ENCODE measurements around the gene RPTOR.
A peak's percentile ranks its signal among the peaks of the same experiment; 100 is the strongest.

Gene RPTOR

GRCh38 chr17:80922580-80923160 lies 378.0 kb downstream of the RPTOR start:
- Mint-ChIP-seq H3K9me3 (no peaks in the 10 kb centered on the region), H3K36me3 (peaks cover 54 to 68% of the 10 kb centered on the region in 2 donors), H3K27me3 (no peaks in the 10 kb centered on the region), H3K4me1 (peaks cover 11 to 23% of the 10 kb centered on the region in 2 donors), H3K4me3 (no peak overlapping the region), H3K27ac (no peak overlapping the region)
- DNase-seq: no peak
- no peak for ATAC-seq (replicated peaks)

- Mint-ChIP-seq H3K27ac (no peak overlapping the region), H3K4me3 (no peak overlapping the region), H3K36me3 (peaks cover 57 to 71% of the 10 kb centered on the region in 2 donors), H3K27me3 (no peaks in the 10 kb centered on the region), H3K9me3 (no peaks in the 10 kb centered on the region), H3K4me1 (peaks cover 12 to 21% of the 10 kb centered on the region in 2 donors)
- ATAC-seq (replicated peaks) (no peak), DNase-seq (no peak)
These were observed 378.8 kb downstream of the RPTOR start for GRCh38 chr17:80923211-80924110.

- no peak for ATAC-seq (replicated peaks)
- Mint-ChIP-seq H3K4me3 (peak overlapping the region in 1 of 2 donors; percentile 21), H3K27me3 (no peaks in the 10 kb centered on the region), H3K9me3 (no peaks in the 10 kb centered on the region), H3K27ac (peak overlapping the region; percentile 20), H3K36me3 (peaks cover 58 to 70% of the 10 kb centered on the region in 2 donors), H3K4me1 (peaks cover 14 to 21% of the 10 kb centered on the region in 2 donors)
- DNase-seq: no peak
These were observed 379.6 kb downstream of the RPTOR start for GRCh38 chr17:80924111-80924806.

GRCh38 chr17:80924807-80925610 lies 380.4 kb downstream of the RPTOR start:
- Mint-ChIP-seq H3K36me3 (peaks cover 55 to 73% of the 10 kb centered on the region in 2 donors), H3K4me1 (peaks cover 17 to 24% of the 10 kb centered on the region in 2 donors), H3K4me3 (no peak overlapping the region), H3K27me3 (no peaks in the 10 kb centered on the region), H3K27ac (no peak overlapping the region), H3K9me3 (no peaks in the 10 kb centered on the region)
- ATAC-seq (replicated peaks): peak in 1 of 2 donors; percentile 38
- DNase-seq: no peak

- Mint-ChIP-seq H3K27ac (no peak overlapping the region), H3K36me3 (peaks cover 58 to 76% of the 10 kb centered on the region in 2 donors), H3K27me3 (no peaks in the 10 kb centered on the region)
These were observed 381.2 kb downstream of the RPTOR start for GRCh38 chr17:80925688-80926335.

GRCh38 chr17:80926591-80927250 lies 382.1 kb downstream of the RPTOR start:
- Mint-ChIP-seq H3K27me3 (no peaks in the 10 kb centered on the region), H3K36me3 (peaks cover 66 to 78% of the 10 kb centered on the region in 2 donors), H3K27ac (no peak overlapping the region), H3K4me3 (no peak overlapping the region), H3K9me3 (no peaks in the 10 kb centered on the region), H3K4me1 (peaks cover 19 to 29% of the 10 kb centered on the region in 2 donors)
- no peak for DNase-seq
- no peak for ATAC-seq (replicated peaks)

More at GRCh38 chr17:80925688-80926335, 381.2 kb downstream of the RPTOR start:
- DNase-seq (no peak), ATAC-seq (replicated peaks) (no peak)
- H3K4me1 Mint-ChIP-seq: peaks cover 20 to 29% of the 10 kb centered on the region in 2 donors
- no peak overlapping the region for H3K4me3 Mint-ChIP-seq
- H3K9me3 Mint-ChIP-seq: no peaks in the 10 kb centered on the region

GRCh38 chr17:80927791-80928216 lies 383.2 kb downstream of the RPTOR start:
- H3K36me3 Mint-ChIP-seq: peaks cover 73 to 82% of the 10 kb centered on the region in 2 donors
- H3K4me1 Mint-ChIP-seq: peaks cover 22 to 29% of the 10 kb centered on the region in 2 donors
- no peaks in the 10 kb centered on the region for H3K9me3 Mint-ChIP-seq
- no peak overlapping the region for H3K4me3 Mint-ChIP-seq
- H3K27me3 Mint-ChIP-seq: no peaks in the 10 kb centered on the region
- DNase-seq (no peak), ATAC-seq (replicated peaks) (no peak)
- H3K27ac Mint-ChIP-seq: no peak overlapping the region

GRCh38 chr17:80929449-80929848 lies 384.8 kb downstream of the RPTOR start:
- no peak overlapping the region for H3K4me3 Mint-ChIP-seq
- H3K9me3 Mint-ChIP-seq: no peaks in the 10 kb centered on the region
- H3K27me3 Mint-ChIP-seq: no peaks in the 10 kb centered on the region
- no peak overlapping the region for H3K27ac Mint-ChIP-seq
- H3K4me1 Mint-ChIP-seq: peaks cover 22 to 33% of the 10 kb centered on the region in 2 donors
- H3K36me3 Mint-ChIP-seq: peaks cover 62 to 68% of the 10 kb centered on the region in 2 donors
- ATAC-seq (replicated peaks): peak; percentile 55 to 65
- no peak for DNase-seq

- Mint-ChIP-seq H3K27ac (no peak overlapping the region), H3K27me3 (no peaks in the 10 kb centered on the region), H3K9me3 (no peaks in the 10 kb centered on the region), H3K4me3 (no peak overlapping the region), H3K36me3 (peaks cover 54 to 61% of the 10 kb centered on the region in 2 donors), H3K4me1 (peaks cover 20 to 24% of the 10 kb centered on the region in 2 donors)
- ATAC-seq (replicated peaks) (no peak), DNase-seq (no peak)
These were observed 386.0 kb downstream of the RPTOR start for GRCh38 chr17:80930335-80931279.

GRCh38 chr17:80931421-80932265 lies 387.0 kb downstream of the RPTOR start:
- ATAC-seq (replicated peaks): no peak
- H3K9me3 Mint-ChIP-seq: no peaks in the 10 kb centered on the region
- peaks cover 44 to 55% of the 10 kb centered on the region in 2 donors for H3K36me3 Mint-ChIP-seq
- no peak overlapping the region for H3K27ac Mint-ChIP-seq
- peaks cover 20 to 21% of the 10 kb centered on the region in 2 donors for H3K4me1 Mint-ChIP-seq
- H3K4me3 Mint-ChIP-seq: no peak overlapping the region
- no peaks in the 10 kb centered on the region for H3K27me3 Mint-ChIP-seq
- no peak for DNase-seq

GRCh38 chr17:80935526-80935925 lies 390.9 kb downstream of the RPTOR start:
- H3K27me3 Mint-ChIP-seq: no peaks in the 10 kb centered on the region
- H3K9me3 Mint-ChIP-seq: no peaks in the 10 kb centered on the region
- H3K36me3 Mint-ChIP-seq: peaks cover 26 to 43% of the 10 kb centered on the region in 2 donors
- H3K4me1 Mint-ChIP-seq: peaks cover 23 to 41% of the 10 kb centered on the region in 2 donors
- ATAC-seq (replicated peaks) (no peak), DNase-seq (no peak)
- no peak overlapping the region for H3K27ac Mint-ChIP-seq
- no peak overlapping the region for H3K4me3 Mint-ChIP-seq

Data from stimulated activated naive B cell treated with anti-CD40 and anti-IgM and Interleukin-4, amounts not matched to agents 10 μg/mL and 1 μg/mL and 100 μg/mL, for 72 hours (primary cell).